Left lung (tissue), 10 donors: ENCODE results near the gene KCNAB2. TPM values are rescaled to one million over a fixed set of nuclear protein-coding genes. Genes with fewer than 3 reads are reported as not detected.
"Not testable (repeated sequence)": the region's sequence is repeated elsewhere in the genome, so short reads cannot be mapped to it uniquely, and the experiment has no call there.

Source experiments
- ATAC-seq: fragments of 200-7000 bp; cut with Tn5 transposase; one replicate; pipeline ENCODE4 v1.9.1; 2020; ENCODE audit warnings: moderate library complexity
- DNase-seq, 4 donors: peaks; one replicate each; pipeline ENCODE4 v3.0.0-alpha.2; 2013 to 2020
- H3K27ac ChIP-seq, 2 donors: fragments of 200-600 bp; sonication (generic) in 1 of 2; one replicate each; pipeline versions ENCODE4 v1.5.0 to v1.8.0; 2020 to 2021
- H3K27me3 ChIP-seq, 2 donors: fragments of 200-600 bp; sonication (generic) in 1 of 2; one replicate each; pipeline versions ENCODE4 v1.5.0 to v1.8.0; 2020 to 2021
- H3K36me3 ChIP-seq, 2 donors: fragments of 200-600 bp; sonication (generic) in 1 of 2; one replicate each; pipeline versions ENCODE4 v1.5.0 to v1.8.0; 2020 to 2021
- H3K4me1 ChIP-seq, 2 donors: fragments of 200-600 bp; one replicate each; pipeline ENCODE4 v1.8.0; 2021
- H3K4me3 ChIP-seq, 2 donors: fragments of 200-600 bp; sonication (generic) in 1 of 2; one replicate each; pipeline versions ENCODE4 v1.5.0 to v1.8.0; 2020 to 2021; ENCODE audit warnings: mild to moderate bottlenecking in 1 of 2
- H3K9me3 ChIP-seq, 2 donors: fragments of 200-600 bp; sonication (generic) in 1 of 2; one replicate each; pipeline versions ENCODE4 v1.5.0 to v1.8.0; 2020 to 2021
- CTCF ChIP-seq, 2 donors: fragments of 200-600 bp; sonication (generic) in 1 of 2; IDR thresholded peaks; one replicate each; pipeline versions ENCODE4 v1.5.0 to v1.8.0; 2021; ENCODE audit warnings: antibody characterized with exemption in 2 of 2
- intact Hi-C, 2 donors: fragments of 100-400 bp; cut with DNase I; formaldehyde crosslinking; loops; one replicate each; pipeline versions ENCODE4 v1.11.2 to v1.14.2; 2022
- polyA plus RNA-seq, 6 donors: library from polyadenylated mRNA; unstranded; fragments of 120-200 nt; gene quantifications; one replicate each; pipeline ENCODE4 v1.2.1, GENCODE V29; 2013; ENCODE audit not compliant: insufficient read length in 6 of 6
- total RNA-seq, 2 donors: library from RNA; stranded (reverse); fragmentation: NEBNext Ultra II Directional; extraction: Animal tissue kit (Norgen Biotek cat#: 25700); gene quantifications; one replicate each; pipeline ENCODE4 v1.2.1, GENCODE V29; 2021
- donor health status: DM: no; HTN: yes; CAD: no.
- donor health status: DM: no; HTN: no; CAD: no.

Gene KCNAB2
- total and polyA plus RNA-seq, 8 donors = 5.6 to 82.5 (median 6.7) TPM

DNA sequence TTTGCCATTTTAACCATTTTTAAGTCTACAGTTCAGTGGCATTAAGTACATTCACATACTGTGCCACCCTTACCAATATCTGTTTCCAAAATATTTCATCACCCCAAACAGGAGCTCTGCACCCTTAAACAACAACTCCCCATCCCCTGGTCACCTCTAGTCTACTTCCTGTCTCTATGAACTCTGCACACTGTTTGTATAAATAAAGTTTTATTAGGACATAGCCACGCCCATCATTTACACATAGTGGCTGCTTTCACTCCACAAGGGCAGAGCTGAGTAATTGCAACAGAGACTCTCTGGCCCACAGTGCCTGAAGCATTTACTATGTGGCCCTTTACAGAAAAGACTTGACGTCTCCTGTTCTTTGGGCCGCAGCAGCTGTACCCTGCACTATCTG lies 30.1 kb downstream of the KCNAB2 start:
- Histone ChIP-seq H3K36me3 (peaks cover 0 to 77% of the 10 kb centered on the region in 2 donors), H3K27ac (no peak overlapping the region), H3K4me1 (no peaks in the 10 kb centered on the region), H3K9me3 (no peaks in the 10 kb centered on the region), H3K27me3 (no peaks in the 10 kb centered on the region), H3K4me3 (no peak overlapping the region)
- no peak for ATAC-seq
- DNase-seq = no peak
- no peak for TF ChIP-seq CTCF (IDR thresholded peaks at IDR 0.05)
- intact Hi-C loops = no loop called here

DNA sequence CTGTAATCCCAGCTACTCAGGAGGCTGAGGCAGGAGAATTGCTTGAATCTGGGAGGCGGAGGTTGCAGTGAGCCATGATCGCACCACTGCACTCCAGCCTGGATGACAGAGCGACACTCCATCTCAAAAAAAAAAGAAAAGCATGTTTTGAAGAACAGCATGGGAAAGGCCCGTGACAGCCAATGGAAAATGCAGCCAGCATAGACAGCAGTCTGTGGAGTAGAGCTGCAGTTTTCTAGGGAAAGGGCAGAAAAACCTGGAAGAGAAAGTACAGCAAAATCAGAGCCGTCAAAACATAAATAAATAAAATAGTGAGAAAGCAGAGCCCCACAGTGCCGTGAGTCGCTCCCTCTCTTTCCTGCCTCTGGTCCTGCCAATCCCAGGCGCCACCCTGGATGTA lies 31.4 kb downstream of the KCNAB2 start:
- intact Hi-C loops, ATAC-seq, H3K4me1 ChIP-seq, H3K27ac ChIP-seq, H3K27me3 ChIP-seq, DNase-seq, H3K4me3 ChIP-seq, H3K9me3 ChIP-seq: not testable (repeated sequence)
- peaks cover 0 to 87% of the 10 kb centered on the region in 2 donors for H3K36me3 ChIP-seq

- Histone ChIP-seq H3K27me3 (no peaks in the 10 kb centered on the region), H3K27ac (no peak overlapping the region), H3K9me3 (no peaks in the 10 kb centered on the region), H3K36me3 (peaks cover 0 to 89% of the 10 kb centered on the region in 2 donors), H3K4me3 (no peak overlapping the region), H3K4me1 (no peaks in the 10 kb centered on the region)
- intact Hi-C loops = no loop called here
- DNase-seq (no peak), ATAC-seq (no peak)
- no peak for TF ChIP-seq CTCF (IDR thresholded peaks at IDR 0.05)
These were observed 31.8 kb downstream of the KCNAB2 start for GRCh38 chr1:6077506-6077905.

GRCh38 chr1:6077919-6078318 lies 32.2 kb downstream of the KCNAB2 start:
- no peak overlapping the region for H3K27ac ChIP-seq
- no peaks in the 10 kb centered on the region for H3K9me3 ChIP-seq
- peaks cover 0 to 3% of the 10 kb centered on the region in 2 donors for H3K4me1 ChIP-seq
- intact Hi-C loops = no loop called here
- no peaks in the 10 kb centered on the region for H3K27me3 ChIP-seq
- ATAC-seq = no peak
- DNase-seq = no peak
- no peak overlapping the region for H3K4me3 ChIP-seq
- peaks cover 0 to 89% of the 10 kb centered on the region in 2 donors for H3K36me3 ChIP-seq
- TF ChIP-seq CTCF (IDR thresholded peaks at IDR 0.05) = no peak

DNA sequence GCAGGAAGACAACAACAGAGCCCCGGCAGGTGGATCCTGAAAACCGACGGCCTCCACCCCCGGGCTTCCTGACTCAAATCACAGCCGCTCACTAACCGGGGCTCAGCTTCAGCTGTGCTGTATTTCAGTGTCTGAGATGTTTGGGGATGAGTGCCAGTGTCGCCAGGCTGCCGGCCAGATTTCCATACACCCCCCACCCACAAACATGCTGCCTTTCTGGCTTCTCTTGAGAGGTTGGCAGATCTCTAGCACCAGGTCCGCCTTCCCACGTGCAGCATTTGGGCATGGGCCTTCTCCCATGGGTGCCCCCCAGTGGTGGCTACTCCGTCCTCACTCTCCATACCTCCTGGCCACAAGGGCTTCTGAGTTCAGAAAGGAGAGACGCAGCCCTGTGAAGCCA lies 34.8 kb downstream of the KCNAB2 start:
- ATAC-seq (no peak), DNase-seq (peak in 1 of 4 donors; percentile 13)
- Histone ChIP-seq H3K27me3 (no peaks in the 10 kb centered on the region), H3K9me3 (no peaks in the 10 kb centered on the region), H3K4me1 (peaks cover 0 to 3% of the 10 kb centered on the region in 2 donors), H3K27ac (no peak overlapping the region), H3K4me3 (no peak overlapping the region), H3K36me3 (peaks cover 0 to 88% of the 10 kb centered on the region in 2 donors)
- no peak for TF ChIP-seq CTCF (IDR thresholded peaks at IDR 0.05)
- intact Hi-C loops = no loop called here

DNA sequence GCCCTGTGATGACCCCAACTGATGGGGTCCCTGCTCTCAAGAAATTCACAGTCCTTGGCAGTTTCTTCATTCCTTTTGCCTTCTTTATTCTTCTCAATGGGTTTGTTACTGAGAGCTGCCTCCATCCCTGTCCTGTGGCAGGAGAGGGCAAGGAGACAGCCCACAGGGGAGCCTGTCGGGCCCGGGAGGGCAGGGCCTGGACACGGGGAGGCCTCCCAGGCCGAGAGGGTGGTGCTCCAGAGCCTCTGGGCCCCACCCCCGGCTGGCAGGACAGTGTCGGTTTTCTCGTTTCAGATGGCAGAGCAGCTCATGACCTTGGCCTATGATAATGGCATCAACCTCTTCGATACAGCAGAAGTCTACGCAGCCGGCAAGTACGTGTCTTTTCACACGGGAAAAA lies 36.2 kb downstream of the KCNAB2 start:
- no peaks in the 10 kb centered on the region for H3K27me3 ChIP-seq
- no peak overlapping the region for H3K4me3 ChIP-seq
- TF ChIP-seq CTCF (IDR thresholded peaks at IDR 0.05) = no peak
- peaks cover 0 to 3% of the 10 kb centered on the region in 2 donors for H3K4me1 ChIP-seq
- no peak overlapping the region for H3K27ac ChIP-seq
- intact Hi-C loops = no loop called here
- H3K36me3 ChIP-seq = peaks cover 0 to 81% of the 10 kb centered on the region in 2 donors
- DNase-seq (peak in 1 of 4 donors; percentile 24), ATAC-seq (no peak)
- no peaks in the 10 kb centered on the region for H3K9me3 ChIP-seq
